Astrocyte (in vitro differentiated cells and primary cell): ENCODE data around the gene PPM1B. TPM values are rescaled to one million over a fixed set of nuclear protein-coding genes. Genes with fewer than 3 reads are reported as not detected.

Experiments used
- DNase-seq: peaks from one replicate; pipeline ENCODE4 v3.0.0-alpha.2; 2010; ENCODE audit warnings: low read depth
- FAIRE-seq: peaks from 2 replicates; lab custom pipeline; 2011; peaks lifted over from hg19 to GRCh38; lab: Jason Lieb, UNC
- H2AFZ ChIP-seq: 2 replicates; pipeline ENCODE4 v1.6.0; 2012; ENCODE audit warnings: low read depth, low read length, inconsistent platforms
- H3K27ac ChIP-seq: 2 replicates; pipeline ENCODE4 v1.5.1; 2011; ENCODE audit warnings: low read depth, low read length, inconsistent platforms
- H3K27me3 ChIP-seq: 2 replicates; pipeline ENCODE4 v1.6.0; 2011; ENCODE audit warnings: low read length, inconsistent platforms; ENCODE audit not compliant: insufficient read depth
- H3K36me3 ChIP-seq: 2 replicates; pipeline ENCODE4 v1.5.1; 2011; ENCODE audit warnings: low read length, inconsistent platforms; ENCODE audit not compliant: insufficient read depth
- H3K4me1 ChIP-seq: 2 replicates; pipeline ENCODE4 v1.5.1; 2011; ENCODE audit warnings: low read length, inconsistent platforms; ENCODE audit not compliant: insufficient read depth
- H3K4me2 ChIP-seq: 2 replicates; pipeline ENCODE4 v1.6.0; 2012; ENCODE audit warnings: low read length, inconsistent platforms
- H3K4me3 ChIP-seq: 2 replicates; pipeline ENCODE4 v1.5.1; 2011; ENCODE audit warnings: low read depth, mild to moderate bottlenecking, low read length, inconsistent platforms; ENCODE audit not compliant: insufficient read depth
- H3K79me2 ChIP-seq: 2 replicates; pipeline ENCODE4 v1.6.0; 2012; ENCODE audit warnings: mild to moderate bottlenecking, low read length, inconsistent platforms; ENCODE audit not compliant: insufficient read depth
- H3K9ac ChIP-seq: 2 replicates; pipeline ENCODE4 v1.6.0; 2012; ENCODE audit warnings: mild to moderate bottlenecking, low read length, inconsistent platforms
- H3K9me3 ChIP-seq: 2 replicates; pipeline ENCODE4 v1.5.1; 2012; ENCODE audit warnings: low read depth, mild to moderate bottlenecking, low read length, inconsistent platforms; ENCODE audit not compliant: insufficient read depth
- H4K20me1 ChIP-seq: 2 replicates; pipeline ENCODE4 v1.6.0; 2012; ENCODE audit warnings: low read length, inconsistent platforms; ENCODE audit not compliant: insufficient read depth
- H3K27ac Mint-ChIP-seq: one replicate; pipeline ENCODE4 v1.8.0; 2021; ENCODE audit warnings: mild to moderate bottlenecking, mixed read lengths; ENCODE audit not compliant: unreplicated experiment
- H3K27me3 Mint-ChIP-seq: one replicate; pipeline ENCODE4 v1.8.0; 2021; ENCODE audit warnings: low read depth, mixed read lengths; ENCODE audit not compliant: unreplicated experiment
- H3K36me3 Mint-ChIP-seq: one replicate; pipeline ENCODE4 v1.8.0; 2021; ENCODE audit warnings: low read depth, mixed read lengths; ENCODE audit not compliant: unreplicated experiment
- H3K4me1 Mint-ChIP-seq: one replicate; pipeline ENCODE4 v1.8.0; 2021; ENCODE audit warnings: low read depth, mixed read lengths; ENCODE audit not compliant: unreplicated experiment
- H3K4me3 Mint-ChIP-seq: one replicate; pipeline ENCODE4 v1.8.0; 2021; ENCODE audit warnings: mild to moderate bottlenecking, moderate library complexity, mixed read lengths; ENCODE audit not compliant: unreplicated experiment
- H3K9me3 Mint-ChIP-seq: one replicate; pipeline ENCODE4 v1.8.0; 2021; ENCODE audit warnings: mild to moderate bottlenecking, mixed read lengths; ENCODE audit not compliant: unreplicated experiment
- EZH2 ChIP-seq: IDR thresholded peaks from 2 replicates; pipeline ENCODE4 v1.6.1; 2012; ENCODE audit warnings: mild to moderate bottlenecking, low read length, inconsistent platforms; ENCODE audit not compliant: insufficient read depth
- total RNA-seq: library from RNA; stranded (reverse); gene quantifications from 2 replicates; pipeline ENCODE4 v1.2.1, GENCODE V29; 2021
- TF ChIP-seq, protein P1 (sequence below): IDR thresholded peaks from 2 replicates; pipeline ENCODE4 v1.5.1; 2011; ENCODE audit warnings: low read depth, mild to moderate bottlenecking, inconsistent platforms, low read length, moderate library complexity; ENCODE audit not compliant: insufficient read depth

Gene PPM1B
- total RNA-seq, 1 donor from 2014 or later, result 39.4 TPM

- Histone ChIP-seq H3K27ac (no peak overlapping the region), H4K20me1 (peaks cover 11% of the 10 kb centered on the region), H3K9me3 (no peaks in the 10 kb centered on the region), H3K36me3 (no peaks in the 10 kb centered on the region), H3K4me1 (no peaks in the 10 kb centered on the region), H3K27me3 (no peaks in the 10 kb centered on the region), H3K9ac (no peak overlapping the region), H3K4me3 (no peak overlapping the region), H2AFZ (no peak overlapping the region), H3K79me2 (peaks cover 17% of the 10 kb centered on the region), H3K4me2 (no peak overlapping the region)
- Mint-ChIP-seq H3K36me3 (peaks cover 11% of the 10 kb centered on the region), H3K4me3 (no peak overlapping the region), H3K27me3 (no peaks in the 10 kb centered on the region), H3K27ac (no peak overlapping the region), H3K4me1 (peaks cover 3% of the 10 kb centered on the region), H3K9me3 (peaks cover 3% of the 10 kb centered on the region)
- no peak for DNase-seq
- no peak for FAIRE-seq
- TF ChIP-seq, protein P1, sequence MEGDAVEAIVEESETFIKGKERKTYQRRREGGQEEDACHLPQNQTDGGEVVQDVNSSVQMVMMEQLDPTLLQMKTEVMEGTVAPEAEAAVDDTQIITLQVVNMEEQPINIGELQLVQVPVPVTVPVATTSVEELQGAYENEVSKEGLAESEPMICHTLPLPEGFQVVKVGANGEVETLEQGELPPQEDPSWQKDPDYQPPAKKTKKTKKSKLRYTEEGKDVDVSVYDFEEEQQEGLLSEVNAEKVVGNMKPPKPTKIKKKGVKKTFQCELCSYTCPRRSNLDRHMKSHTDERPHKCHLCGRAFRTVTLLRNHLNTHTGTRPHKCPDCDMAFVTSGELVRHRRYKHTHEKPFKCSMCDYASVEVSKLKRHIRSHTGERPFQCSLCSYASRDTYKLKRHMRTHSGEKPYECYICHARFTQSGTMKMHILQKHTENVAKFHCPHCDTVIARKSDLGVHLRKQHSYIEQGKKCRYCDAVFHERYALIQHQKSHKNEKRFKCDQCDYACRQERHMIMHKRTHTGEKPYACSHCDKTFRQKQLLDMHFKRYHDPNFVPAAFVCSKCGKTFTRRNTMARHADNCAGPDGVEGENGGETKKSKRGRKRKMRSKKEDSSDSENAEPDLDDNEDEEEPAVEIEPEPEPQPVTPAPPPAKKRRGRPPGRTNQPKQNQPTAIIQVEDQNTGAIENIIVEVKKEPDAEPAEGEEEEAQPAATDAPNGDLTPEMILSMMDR, result no peak
- no peak for TF ChIP-seq EZH2
These were observed 41.7 kb downstream of the PPM1B start for GRCh38 chr2:44210362-44210761.

GRCh38 chr2:44211183-44211582, 42.5 kb downstream of the PPM1B start:
- H3K27ac Mint-ChIP-seq, result no peak overlapping the region
- H3K27ac ChIP-seq, result no peak overlapping the region

GRCh38 chr2:44212302-44212701, 43.6 kb downstream of the PPM1B start:
- Histone ChIP-seq H3K9ac (no peak overlapping the region), H4K20me1 (peaks cover 7% of the 10 kb centered on the region), H3K36me3 (no peaks in the 10 kb centered on the region), H3K9me3 (no peaks in the 10 kb centered on the region), H3K27me3 (no peaks in the 10 kb centered on the region), H2AFZ (no peak overlapping the region), H3K4me2 (no peak overlapping the region), H3K4me1 (no peaks in the 10 kb centered on the region), H3K27ac (no peak overlapping the region), H3K4me3 (no peak overlapping the region), H3K79me2 (peaks cover 6% of the 10 kb centered on the region)
- Mint-ChIP-seq H3K36me3 (peaks cover 13% of the 10 kb centered on the region), H3K4me1 (peaks cover 7% of the 10 kb centered on the region), H3K9me3 (peaks cover 3% of the 10 kb centered on the region), H3K27ac (peak overlapping the region; percentile 1), H3K27me3 (no peaks in the 10 kb centered on the region), H3K4me3 (no peak overlapping the region)
- DNase-seq, result no peak
- FAIRE-seq, result no peak
- TF ChIP-seq, protein P1, result no peak
- TF ChIP-seq EZH2, result no peak

More at GRCh38 chr2:44211183-44211582, 42.5 kb downstream of the PPM1B start:
- no peaks in the 10 kb centered on the region for H3K27me3 ChIP-seq
- Mint-ChIP-seq H3K36me3 (peaks cover 11% of the 10 kb centered on the region), H3K4me1 (peaks cover 7% of the 10 kb centered on the region), H3K9me3 (peaks cover 3% of the 10 kb centered on the region), H3K4me3 (no peak overlapping the region), H3K27me3 (no peaks in the 10 kb centered on the region)
- H3K4me1 ChIP-seq, result no peaks in the 10 kb centered on the region
- no peak for DNase-seq
- H3K9me3 ChIP-seq, result no peaks in the 10 kb centered on the region
- no peak for FAIRE-seq
- no peaks in the 10 kb centered on the region for H3K36me3 ChIP-seq
- no peak overlapping the region for H3K9ac ChIP-seq
- H3K4me3 ChIP-seq, result no peak overlapping the region
- no peak overlapping the region for H3K4me2 ChIP-seq
- peaks cover 13% of the 10 kb centered on the region for H3K79me2 ChIP-seq
- H4K20me1 ChIP-seq, result peaks cover 11% of the 10 kb centered on the region
- no peak overlapping the region for H2AFZ ChIP-seq
- no peak for TF ChIP-seq EZH2
- TF ChIP-seq, protein P1, result no peak
